D721Med (cell line): ENCODE results near the gene ATP6V0D1.

ENCODE experiments used
- DNase-seq: peaks from one replicate; pipeline ENCODE4 v3.0.0; 2011; ENCODE audit warnings: low spot score; ENCODE audit not compliant: insufficient read length
- FAIRE-seq: peaks from 2 replicates; lab custom pipeline; 2011; peaks lifted over from hg19 to GRCh38; lab: Jason Lieb, UNC
- CTCF ChIP-seq: IDR thresholded peaks from 2 replicates; pipeline ENCODE4 v1.5.1; 2012; ENCODE audit warnings: mild to moderate bottlenecking, control low read depth; ENCODE audit not compliant: insufficient read depth; ENCODE audit errors: missing control alignments

Gene ATP6V0D1

GRCh38 chr16:67393111-67393787 is 87.7 kb downstream of the ATP6V0D1 start, which contains the start of gene TPPP3:
Gene TPPP3, minus strand, starts transcription at chr16:67393498. Its CDS starts 2,387 bp downstream, at chr16:67391111.
- peak; percentile 38 for TF ChIP-seq CTCF
- no peak for FAIRE-seq
- peak; percentile 66 for DNase-seq

- no peak for TF ChIP-seq CTCF
- FAIRE-seq, result no peak
- DNase-seq, result no peak
Observed at GRCh38 chr16:67392301-67393059, 88.5 kb downstream of the ATP6V0D1 start.

- no peak for FAIRE-seq
- no peak for DNase-seq
- no peak for TF ChIP-seq CTCF
Observed at GRCh38 chr16:67391424-67392300, 89.3 kb downstream of the ATP6V0D1 start.

- no peak for TF ChIP-seq CTCF
- FAIRE-seq, result no peak
- DNase-seq, result no peak
Observed at GRCh38 chr16:67390816-67391423, 90.0 kb downstream of the ATP6V0D1 start.

GRCh38 chr16:67389911-67390815 is 90.8 kb downstream of the ATP6V0D1 start:
- TF ChIP-seq CTCF, result no peak
- no peak for FAIRE-seq
- no peak for DNase-seq

- DNase-seq (no peak), FAIRE-seq (no peak)
Observed at GRCh38 chr16:67388591-67388990, 92.4 kb downstream of the ATP6V0D1 start.

More at GRCh38 chr16:67388591-67388990, 92.4 kb downstream of the ATP6V0D1 start:
- TF ChIP-seq CTCF, result no peak
